Measurements from ENCODE around the gene CDH5.

DNA sequence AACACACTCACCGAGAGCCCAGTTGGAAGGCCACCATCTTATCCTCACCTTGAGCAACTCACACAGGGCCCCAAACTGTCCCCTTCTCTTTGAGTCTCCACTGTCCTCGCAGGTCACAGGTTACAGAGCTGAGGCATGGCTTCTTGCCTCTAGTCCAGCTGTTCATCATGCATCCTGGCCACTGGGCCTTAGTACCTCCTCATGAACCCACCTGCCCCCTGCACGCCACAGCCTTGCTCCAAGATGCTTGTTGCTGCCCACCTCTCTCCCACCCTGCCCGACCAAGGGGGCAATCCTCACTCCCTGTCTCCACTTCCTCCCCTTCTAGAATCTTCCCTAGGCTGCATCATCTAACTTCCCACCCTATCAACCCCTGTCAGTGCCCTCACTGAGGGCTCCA is 17.1 kb downstream of the CDH5 start:
- TF ChIP-seq, protein P1, sequence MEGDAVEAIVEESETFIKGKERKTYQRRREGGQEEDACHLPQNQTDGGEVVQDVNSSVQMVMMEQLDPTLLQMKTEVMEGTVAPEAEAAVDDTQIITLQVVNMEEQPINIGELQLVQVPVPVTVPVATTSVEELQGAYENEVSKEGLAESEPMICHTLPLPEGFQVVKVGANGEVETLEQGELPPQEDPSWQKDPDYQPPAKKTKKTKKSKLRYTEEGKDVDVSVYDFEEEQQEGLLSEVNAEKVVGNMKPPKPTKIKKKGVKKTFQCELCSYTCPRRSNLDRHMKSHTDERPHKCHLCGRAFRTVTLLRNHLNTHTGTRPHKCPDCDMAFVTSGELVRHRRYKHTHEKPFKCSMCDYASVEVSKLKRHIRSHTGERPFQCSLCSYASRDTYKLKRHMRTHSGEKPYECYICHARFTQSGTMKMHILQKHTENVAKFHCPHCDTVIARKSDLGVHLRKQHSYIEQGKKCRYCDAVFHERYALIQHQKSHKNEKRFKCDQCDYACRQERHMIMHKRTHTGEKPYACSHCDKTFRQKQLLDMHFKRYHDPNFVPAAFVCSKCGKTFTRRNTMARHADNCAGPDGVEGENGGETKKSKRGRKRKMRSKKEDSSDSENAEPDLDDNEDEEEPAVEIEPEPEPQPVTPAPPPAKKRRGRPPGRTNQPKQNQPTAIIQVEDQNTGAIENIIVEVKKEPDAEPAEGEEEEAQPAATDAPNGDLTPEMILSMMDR (IDR thresholded peaks at IDR 0.05) = no peak
- TF ChIP-seq POLR2A (IDR thresholded peaks at IDR 0.05) = no peak
